Astrocyte of the spinal cord (primary cell): ENCODE data around the gene PLCL1.

ENCODE experiments used
- DNase-seq: peaks from one replicate; pipeline ENCODE4 v3.0.0; 2011; ENCODE audit warnings: low read depth, low spot score
- H3K4me3 ChIP-seq: 2 replicates; pipeline ENCODE4 v1.5.1; 2011; ENCODE audit warnings: low read depth, mild to moderate bottlenecking, low read length, moderate library complexity
- CTCF ChIP-seq: IDR thresholded peaks from 2 replicates; pipeline ENCODE4 v1.5.1; 2012; ENCODE audit warnings: low read depth, mild to moderate bottlenecking, low read length, inconsistent platforms
- in situ Hi-C: cut with HindIII; loops from 2 replicates; pipeline ENCODE4 v1.10.0; 2017; ENCODE audit warnings: low sequenced_read_pairs

Gene PLCL1

GRCh38 chr2:197885587-197885986 is 81.2 kb downstream of the PLCL1 start:
- in situ Hi-C loops: no loop called here
- no peak for TF ChIP-seq CTCF
- no peak for DNase-seq
- no peak overlapping the region for H3K4me3 ChIP-seq

GRCh38 chr2:197888321-197888720 is 83.9 kb downstream of the PLCL1 start:
- no peak overlapping the region for H3K4me3 ChIP-seq
- no peak for DNase-seq
- in situ Hi-C loops: no loop called here
- no peak for TF ChIP-seq CTCF

- in situ Hi-C loops: no loop called here
- TF ChIP-seq CTCF: no peak
- H3K4me3 ChIP-seq: no peak overlapping the region
- DNase-seq: peak; percentile 48
These were observed 84.6 kb downstream of the PLCL1 start for GRCh38 chr2:197889041-197889440.

- TF ChIP-seq CTCF: no peak
- no peak overlapping the region for H3K4me3 ChIP-seq
- in situ Hi-C loops: no loop called here
- no peak for DNase-seq
These were observed 85.8 kb downstream of the PLCL1 start for GRCh38 chr2:197890168-197890567.

GRCh38 chr2:197891897-197892442 is 87.6 kb downstream of the PLCL1 start:
- TF ChIP-seq CTCF: no peak
- H3K4me3 ChIP-seq: no peak overlapping the region
- in situ Hi-C loops: no loop called here
- no peak for DNase-seq

GRCh38 chr2:197893403-197894177 is 89.2 kb downstream of the PLCL1 start:
- TF ChIP-seq CTCF: no peak
- in situ Hi-C loops: no loop called here
- DNase-seq: no peak
- H3K4me3 ChIP-seq: no peak overlapping the region
